ENCODE measurements around the gene TCF7L1.
A peak's percentile ranks its signal among the peaks of the same experiment; 100 is the strongest.
"Not testable (repeated sequence)": the region's sequence is repeated elsewhere in the genome, so short reads cannot be mapped to it uniquely, and the experiment has no call there.

Gene TCF7L1

DNA sequence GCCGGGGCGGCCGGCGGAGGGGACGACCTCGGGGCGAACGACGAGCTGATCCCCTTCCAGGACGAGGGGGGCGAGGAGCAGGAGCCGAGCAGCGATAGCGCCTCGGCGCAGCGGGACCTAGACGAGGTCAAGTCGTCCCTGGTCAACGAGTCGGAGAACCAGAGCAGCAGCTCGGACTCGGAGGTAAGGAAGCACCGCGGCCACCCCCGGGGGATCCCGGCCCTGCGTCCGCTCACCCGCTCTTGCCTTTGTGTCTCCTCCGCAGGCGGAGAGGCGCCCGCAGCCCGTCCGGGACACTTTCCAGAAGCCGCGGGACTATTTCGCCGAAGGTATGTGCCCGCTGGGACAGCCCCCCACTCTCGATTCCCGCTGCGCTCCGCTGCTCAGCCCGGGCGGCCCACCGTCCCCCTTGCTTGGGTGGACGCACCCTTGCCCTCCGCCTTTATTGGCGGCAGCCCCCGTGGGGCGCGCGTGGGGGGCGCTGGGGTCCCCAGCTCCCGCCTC, 611 bp downstream of the TCF7L1 start:
- DNase-seq (ENCODE audit: low spot score): peak; percentile 65

DNA sequence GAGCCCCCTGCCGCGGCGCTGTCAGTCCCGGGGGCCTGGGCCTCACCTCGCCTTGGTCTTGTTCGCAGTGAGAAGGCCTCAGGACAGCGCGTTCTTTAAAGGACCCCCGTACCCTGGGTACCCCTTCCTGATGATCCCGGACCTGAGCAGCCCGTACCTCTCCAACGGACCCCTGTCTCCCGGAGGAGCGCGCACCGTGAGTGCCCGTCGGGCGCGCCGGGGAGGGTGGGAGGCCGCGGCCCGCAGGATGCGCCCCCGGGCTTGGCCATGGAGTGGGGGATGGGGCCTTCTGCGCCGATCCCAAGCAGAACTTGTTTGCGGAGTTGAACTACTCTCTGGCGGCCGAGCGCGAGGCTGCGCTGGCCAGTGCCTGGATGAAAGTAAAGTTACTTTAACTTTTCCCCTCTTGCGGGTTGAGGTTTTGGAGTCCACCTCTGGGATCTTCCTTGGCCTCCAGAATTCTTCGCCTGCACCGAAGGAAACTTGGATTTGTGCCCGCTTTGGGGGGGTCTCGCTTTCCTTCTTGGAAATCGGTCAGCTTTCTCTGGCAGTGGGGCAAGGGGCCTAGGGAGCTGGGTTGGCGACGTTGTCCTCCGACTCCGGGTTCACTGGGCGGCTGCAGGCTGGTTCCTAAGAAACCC, 1.2 kb downstream of the TCF7L1 start:
- no peak for DNase-seq (ENCODE audit: low spot score)

DNA sequence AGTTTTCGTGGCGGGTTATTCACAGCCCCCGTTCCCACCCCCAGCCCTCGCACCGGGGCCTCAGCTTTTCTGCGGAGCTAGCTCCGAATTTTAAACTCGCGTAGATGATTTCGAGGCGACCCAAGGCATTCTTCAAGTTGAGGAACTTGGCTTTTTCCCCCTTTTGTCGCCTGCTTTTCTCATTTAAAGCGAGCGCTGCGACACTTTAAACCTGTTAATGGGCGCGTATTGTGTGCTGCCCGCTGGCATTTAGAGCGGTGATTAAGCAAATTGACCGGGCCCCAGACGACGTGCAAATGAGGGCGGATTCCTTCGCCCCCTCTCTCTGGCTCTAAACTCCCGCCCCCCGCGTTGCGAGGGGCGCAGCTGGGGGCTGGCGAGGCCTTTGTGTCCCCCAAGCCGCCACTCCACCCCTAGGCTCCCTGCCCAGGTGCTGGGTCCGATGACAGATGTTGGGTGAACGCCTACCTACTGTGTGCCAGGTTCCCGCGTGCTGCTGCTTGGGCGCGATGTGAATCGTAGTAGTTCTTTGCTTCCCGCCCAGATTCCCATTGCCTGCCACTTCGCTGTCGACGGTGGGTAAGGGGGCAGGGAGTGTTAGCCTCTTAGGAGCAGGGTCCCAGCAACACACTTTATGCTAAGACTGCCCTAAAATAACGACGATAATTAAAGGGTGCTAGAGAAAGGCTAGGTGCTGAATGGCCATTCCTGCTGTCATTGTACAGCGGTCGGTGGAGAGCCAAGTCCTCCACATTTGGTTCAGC, 1.9 kb downstream of the TCF7L1 start:
- DNase-seq (ENCODE audit: low spot score): no peak

DNA sequence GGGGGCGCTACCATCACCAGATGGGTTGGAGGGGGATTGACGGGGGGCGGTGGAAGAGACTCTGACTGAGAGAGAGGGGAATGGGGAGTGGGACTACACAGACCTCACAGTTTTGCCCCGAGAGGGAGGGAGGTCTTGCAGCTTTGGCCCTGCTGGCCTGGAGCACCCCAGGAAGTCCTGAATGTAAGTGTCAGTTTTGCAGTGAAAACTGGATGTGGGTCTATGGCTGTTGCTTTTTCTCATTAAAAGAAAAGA, 2.4 kb downstream of the TCF7L1 start:
- no peak for DNase-seq (ENCODE audit: low spot score)

DNA sequence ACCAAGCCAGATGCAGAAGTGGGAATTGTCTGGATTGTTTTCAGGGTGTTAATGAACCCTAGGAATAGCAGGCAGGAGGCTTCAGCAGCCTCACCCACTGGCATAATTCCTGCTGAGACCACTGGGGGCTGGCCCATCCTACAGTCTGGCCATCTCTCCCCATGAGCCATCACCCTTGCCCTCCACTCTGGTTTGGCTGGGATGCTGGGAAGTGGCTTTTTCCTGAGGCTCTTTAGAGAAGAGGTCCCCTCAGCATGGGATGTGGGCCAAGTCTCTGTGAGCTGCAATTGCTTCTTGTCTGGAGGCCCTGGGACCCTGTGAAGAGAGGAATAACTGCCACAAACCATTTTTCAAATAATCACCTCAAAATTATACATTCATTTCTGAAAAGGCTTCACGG, 4.0 kb downstream of the TCF7L1 start:
- no peak for DNase-seq (ENCODE audit: low spot score)

DNA sequence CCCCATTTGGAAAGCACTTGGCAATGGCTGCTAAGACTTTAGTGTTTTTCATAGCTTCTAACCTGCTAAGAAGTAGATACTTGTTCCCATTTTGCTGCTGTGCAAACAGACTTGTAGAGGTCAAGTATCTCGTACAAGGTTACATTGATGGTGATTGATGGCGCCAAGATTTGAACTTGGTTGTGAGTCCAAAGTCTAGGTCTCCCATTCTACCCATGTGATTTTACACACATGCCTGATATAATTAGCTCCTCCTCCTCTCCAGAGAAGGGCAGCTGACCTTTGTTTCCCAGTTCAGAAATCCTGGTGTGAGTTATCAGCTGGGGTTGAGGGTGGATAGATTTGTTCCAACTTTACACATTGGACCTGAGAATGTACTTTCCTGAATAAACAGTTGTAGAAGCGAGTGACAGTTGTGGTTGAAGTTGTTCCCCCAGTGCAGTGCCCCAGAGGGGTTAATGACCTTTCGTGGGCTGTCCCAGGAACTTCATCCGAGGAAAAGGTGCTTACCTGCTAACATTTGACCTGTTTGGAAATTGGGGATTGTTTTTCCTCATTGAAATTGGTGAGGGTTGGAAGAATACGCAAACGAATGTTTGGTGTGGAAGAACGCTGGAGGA, 10.4 kb downstream of the TCF7L1 start:
- no peak for DNase-seq (ENCODE audit: low spot score)

DNA sequence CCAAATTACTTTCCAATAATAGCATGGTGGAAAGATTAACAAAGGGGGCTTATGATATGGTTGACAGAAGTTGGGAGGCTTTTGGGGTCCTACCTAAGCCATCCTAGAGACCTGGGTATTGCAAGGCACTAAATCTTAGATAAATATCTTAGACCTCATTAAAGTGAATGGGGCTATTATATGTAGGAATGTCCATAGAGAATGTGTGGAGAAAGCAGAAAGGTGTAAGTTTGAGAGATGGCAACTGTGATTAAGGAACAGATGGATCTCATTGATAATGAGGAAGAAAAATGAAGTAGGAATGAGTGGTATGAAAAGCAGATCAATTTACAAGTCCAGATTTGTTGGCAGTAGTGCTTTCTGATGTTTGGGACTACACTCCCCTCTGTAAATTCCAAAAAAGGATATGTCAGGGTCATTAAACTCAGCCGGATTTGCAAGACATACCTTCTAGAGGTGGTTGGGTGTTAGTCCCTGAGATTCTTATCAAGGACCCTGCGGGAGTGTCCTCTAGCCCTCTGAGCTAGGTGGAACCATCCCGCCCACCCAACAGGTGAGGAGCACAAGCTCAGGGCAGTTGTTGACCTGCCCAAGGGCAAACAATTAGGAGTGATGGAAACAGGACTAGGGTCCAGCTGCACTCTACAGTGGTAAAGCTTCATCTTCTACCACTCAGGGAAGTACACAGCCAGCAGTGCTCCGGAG, 12.1 kb downstream of the TCF7L1 start:
- no peak for DNase-seq (ENCODE audit: low spot score)

DNA sequence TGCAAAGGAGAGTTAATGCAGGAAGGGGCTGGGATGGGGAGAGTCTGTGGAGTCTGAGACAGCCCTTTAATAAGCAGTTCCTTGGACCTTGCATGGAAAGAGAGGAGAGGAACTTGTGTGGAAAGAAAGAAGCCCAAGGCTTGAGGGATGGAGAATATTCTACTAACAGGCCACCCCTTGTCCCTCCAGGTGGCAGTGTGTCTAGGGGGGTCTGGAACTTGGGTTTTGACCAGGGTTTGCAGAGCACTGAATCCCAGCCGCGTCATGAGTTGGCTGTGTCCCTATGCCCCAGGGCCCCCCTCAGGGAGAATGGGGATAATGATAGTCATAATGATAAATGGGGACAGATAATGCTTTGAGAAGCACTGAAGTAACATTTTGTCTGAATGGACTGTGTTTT, 15.0 kb downstream of the TCF7L1 start:
- no peak for DNase-seq (ENCODE audit: low spot score)

DNA sequence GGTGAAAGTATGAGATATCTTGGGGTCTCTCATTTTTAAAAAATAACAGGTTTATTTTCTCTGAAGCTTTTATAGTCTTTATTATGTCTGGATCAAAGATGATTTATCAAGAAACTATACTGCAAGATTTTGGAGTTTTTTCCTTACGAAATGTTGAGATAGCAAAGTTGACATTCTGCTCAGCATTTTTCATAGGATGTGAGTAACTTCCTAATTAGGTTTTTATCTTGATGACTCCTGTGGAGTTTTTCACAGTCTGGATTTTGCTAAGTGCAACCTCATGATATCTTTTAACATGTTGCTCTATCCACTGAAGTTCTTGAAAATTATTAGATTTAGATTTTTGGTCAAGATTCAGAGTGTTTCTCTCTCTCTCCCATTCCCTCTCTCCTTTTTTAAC, 17.8 kb downstream of the TCF7L1 start:
- DNase-seq (ENCODE audit: low spot score): no peak

DNA sequence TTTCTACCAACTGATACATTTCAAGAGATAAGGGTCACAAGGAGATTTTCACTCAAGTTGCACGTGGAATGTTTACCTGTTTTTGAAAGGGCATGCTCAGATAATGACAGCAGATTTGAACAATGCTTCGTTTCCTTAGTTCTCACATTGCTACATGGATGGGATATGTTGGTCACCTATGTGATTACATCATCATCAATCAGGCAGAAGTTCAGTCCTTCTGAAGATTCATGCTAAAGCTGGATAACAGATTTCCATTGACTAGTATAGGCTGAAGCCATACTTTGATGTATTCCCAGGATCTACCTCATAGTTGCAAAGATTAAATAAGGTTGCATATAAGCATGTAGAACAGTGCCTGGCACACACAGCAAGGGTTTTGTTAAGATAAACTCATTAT, 19.7 kb downstream of the TCF7L1 start:
- DNase-seq (ENCODE audit: low spot score): no peak

DNA sequence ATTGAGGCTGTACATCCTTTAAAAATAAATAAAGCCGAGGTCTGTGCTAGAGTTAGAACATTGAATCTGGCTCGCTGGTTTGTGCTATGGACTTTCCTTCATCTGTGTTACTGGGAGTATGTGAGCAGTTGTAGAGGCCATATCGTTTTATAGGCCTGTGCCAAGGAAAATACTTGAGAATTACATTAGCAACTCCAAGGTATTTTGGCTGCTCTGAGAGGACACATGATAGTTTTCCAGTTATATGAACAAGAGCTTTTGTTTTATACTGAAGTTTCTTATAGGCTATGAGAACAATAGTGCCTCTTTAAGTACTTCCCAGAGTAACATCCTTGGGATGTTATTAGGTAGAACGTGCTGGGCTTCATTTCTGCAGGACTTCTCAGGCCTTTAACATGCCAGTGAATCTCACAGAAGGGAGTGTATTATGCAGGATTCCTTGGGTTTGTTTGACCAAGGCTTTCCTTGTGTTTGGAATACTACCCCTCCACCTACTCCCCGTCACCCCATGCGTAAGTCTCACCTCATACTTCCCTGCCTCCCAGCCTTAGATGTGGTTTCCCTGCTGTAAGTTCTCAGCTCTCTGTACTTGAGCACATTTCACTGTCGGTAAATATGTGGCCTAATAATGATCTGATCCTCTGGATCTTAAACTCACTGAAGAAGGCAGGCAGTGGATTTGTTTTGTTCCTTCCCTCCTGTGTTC, 21.0 kb downstream of the TCF7L1 start:
- no peak for DNase-seq (ENCODE audit: low spot score)

DNA sequence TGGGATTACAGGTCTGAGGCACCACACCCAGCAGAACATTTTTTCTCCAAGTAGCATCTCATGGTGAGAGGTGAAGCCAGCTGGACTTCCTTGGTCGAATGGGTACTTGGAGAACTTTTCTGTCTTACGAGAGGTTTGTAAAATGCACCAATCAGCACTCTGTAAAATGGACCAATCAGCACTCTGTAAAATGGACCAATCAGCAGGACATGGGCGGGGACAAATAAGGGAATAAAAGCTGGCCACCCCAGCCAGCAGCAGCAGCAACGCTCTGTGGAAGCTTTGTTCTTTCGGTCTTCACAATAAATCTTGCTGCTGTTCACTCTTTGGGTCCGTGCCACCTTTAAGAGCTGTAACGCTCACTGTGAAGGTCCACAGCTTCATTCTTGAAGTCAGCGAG, 21.9 kb downstream of the TCF7L1 start:
- DNase-seq (ENCODE audit: low spot score): not testable (repeated sequence)

DNA sequence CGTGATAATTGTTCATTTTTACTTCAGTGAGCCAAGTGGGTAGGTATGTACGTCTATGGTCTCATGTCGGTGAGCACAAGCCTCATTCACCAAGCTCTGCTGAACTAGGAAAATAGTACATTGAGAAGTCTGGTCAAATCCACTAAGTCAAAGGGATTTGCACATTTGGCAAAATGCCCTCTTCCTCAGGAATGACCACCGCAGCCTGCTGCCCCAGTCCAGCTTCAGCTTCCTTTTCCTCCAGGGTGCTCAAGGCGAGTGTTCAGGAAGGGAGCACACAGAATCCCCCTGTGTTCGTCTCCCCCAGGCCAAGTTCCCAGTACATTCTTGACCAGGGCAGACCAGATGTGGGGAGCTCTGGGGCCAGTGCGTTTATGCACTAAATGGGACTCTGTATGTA, 23.0 kb downstream of the TCF7L1 start:
- DNase-seq (ENCODE audit: low spot score): no peak

DNA sequence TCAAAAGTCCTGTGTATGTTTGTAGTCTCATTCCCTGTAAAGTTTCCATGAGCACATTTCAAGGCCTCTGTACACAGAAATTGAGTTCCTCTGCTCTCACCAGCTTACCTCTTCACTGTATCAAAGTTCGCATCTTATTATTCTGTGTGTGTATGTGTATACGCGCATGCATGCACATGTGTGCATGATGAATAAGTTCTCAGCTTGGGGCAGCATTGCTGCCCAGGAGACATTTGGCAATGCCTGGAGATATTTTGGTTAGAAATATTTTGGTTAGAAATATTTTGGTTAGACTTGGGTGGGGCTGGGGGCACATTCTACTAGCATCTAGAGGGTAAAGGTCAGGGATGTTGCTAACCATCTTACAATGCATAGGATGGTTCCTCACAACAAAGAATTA, 23.4 kb downstream of the TCF7L1 start:
- DNase-seq (ENCODE audit: low spot score): no peak

DNA sequence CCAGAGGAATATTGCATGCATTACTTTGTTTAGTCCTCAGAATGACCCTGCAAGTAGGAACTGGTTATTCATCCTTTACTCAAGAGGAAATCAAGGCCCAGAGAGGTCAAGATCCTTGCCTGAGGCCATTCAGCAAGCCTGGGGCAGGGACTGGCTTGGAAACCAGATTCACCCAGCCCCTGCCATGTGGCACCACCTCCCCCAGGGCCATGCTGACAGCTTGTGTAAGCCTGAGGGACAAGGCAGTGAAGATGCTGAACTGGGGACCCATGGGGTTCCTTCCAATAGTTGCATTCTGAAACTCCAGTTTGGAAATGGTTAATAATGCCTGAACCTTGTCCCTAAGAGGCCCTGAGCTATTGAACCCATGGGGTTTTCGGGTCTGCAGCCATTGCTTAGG, 24.2 kb downstream of the TCF7L1 start:
- DNase-seq (ENCODE audit: low spot score): no peak

DNA sequence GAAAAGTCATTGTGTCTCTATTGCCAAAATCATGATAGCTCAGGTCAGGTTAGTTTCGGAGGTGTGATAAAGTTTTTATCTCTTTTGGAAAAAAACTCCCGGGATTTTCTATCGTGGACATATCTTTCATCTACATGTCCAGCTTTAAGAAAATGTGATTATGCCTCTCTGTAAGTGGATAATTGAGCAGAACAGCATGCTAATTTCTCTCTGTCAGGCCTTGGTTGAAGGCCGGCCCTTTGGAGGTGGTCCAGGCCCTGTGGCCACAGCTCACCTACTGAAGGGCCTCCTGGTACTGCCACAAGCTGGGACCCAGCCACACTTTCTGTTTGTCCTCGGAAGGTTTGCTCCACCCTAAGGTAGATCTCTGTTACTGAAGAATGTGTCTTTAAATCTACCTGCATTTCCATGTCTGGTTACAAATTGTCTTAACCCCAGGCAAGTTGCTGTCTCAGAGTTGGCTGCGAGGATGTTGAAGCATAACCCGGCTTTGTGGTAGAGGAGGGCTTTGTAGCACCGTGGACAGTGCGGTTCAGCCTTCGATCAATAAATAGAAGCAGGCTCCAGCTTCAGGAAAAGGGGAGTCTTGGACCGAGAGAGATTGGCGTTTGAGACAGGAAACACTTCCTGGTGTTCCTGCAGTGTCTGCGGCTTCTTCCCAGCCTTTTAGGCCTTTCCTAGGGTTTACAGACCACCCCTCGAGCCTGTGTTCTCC, 25.5 kb downstream of the TCF7L1 start:
- no peak for DNase-seq (ENCODE audit: low spot score)

DNA sequence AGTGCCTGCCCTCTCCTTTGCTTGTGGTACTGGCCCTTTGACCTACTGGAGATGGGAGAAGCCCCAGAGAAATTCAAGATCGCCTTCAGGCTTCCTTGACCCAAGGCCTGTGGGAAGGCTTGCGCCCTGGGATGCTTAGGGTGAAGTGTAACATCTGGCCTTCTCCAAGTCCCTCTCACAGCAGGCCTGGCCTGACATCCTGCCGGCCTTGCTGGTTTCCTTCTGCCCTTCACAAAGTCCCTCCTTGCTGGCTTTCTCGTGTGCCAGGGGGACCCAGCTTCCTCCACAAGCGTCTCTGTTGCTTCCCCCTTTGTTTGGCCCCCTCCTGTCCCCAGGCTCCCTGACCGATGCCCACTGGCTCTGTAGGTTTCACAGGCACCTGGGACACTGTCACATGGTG, 26.4 kb downstream of the TCF7L1 start:
- DNase-seq (ENCODE audit: low spot score): no peak

DNA sequence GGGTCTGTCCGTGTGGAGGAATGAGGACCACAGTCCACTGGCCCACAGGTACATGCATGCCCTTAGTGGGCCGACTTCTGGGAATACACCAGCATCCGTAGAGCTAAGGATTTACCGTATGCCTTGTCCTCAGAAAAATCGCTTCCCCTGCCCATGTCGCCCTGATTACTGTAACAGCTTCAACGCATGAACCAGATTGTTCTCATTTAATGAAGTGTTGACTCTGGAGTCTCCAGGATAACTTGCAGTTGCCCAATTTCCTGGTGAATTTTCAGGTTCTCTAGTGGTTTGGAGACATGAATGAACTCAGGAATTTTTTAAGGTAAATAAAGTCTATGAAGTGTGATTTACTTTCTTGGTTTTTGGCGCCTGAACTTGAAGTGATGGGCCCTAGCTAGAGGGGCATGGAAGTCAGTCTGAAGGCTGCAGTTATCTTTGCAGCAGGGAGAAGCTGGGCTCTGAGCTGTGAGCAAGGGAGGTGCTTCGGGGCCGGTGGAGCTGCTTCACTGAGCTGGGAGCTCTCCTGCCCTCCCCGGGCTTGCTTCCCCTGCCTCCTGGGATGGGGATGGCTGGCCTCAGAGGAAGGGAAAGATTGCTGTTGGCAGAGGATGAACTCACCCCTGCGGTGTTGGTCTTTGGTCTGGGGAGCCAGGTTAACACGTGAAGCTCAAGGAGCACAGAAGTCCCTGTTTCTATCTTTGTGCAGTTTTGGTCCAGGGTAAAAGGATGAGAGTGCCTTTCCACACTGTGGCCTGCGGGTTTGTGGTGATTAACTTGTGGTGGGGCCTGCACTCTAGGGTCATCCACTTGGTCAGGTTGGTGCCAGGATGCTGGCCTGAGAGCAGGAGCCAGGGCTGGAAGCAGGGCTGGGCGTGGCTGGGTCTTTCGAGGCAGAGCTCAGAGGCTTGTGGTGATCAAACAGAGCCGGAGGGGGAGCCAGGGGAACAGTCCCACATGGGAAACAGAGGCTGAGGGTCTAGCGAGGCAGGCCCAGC, 28.1 kb downstream of the TCF7L1 start:
- DNase-seq (ENCODE audit: low spot score): no peak

DNA sequence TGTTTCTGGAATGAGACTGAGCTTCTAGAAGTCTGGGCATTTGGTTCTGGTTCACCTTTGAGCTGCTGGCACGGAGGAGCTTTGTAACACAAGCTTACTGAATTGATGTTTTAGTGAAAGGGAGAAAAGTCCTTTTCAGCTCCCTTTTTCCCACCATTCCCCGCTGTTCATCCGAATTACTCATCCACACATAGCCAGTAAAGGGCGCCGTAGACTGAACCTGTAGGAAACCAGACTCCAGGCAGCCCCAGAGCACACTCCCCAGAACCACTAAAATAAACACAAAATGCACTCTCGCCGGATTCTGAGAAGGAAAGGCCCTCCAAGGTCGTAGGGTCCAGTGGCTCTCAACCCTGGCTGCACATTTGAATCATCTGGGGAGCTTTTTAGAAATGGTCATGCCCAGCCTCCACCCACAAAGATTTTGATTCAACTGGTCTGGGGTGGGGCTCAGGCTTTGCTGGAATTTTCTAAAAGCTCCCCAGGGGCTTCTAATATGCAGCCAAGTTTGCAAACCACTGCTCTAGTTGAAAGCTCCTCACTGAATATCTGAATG, 29.6 kb downstream of the TCF7L1 start:
- DNase-seq (ENCODE audit: low spot score): no peak

DNA sequence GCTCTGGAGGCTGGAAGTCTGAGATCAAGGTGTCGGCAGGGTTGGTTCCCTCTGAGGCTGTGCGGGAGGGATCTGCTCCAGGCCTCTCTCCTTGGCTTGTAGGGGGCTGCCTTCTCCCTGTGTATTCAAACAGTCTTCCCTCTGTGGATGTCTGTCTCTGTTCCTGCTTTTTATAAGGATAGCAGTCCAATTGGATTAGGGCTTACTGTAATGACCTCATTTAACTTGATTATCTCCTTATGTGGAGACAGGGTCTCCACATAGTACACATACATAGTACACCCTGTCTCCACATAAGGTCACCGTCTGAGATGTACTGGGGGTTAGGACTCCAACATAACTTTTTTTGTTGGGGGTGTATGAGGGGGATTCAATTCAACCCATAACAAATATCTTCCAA, 30.5 kb downstream of the TCF7L1 start:
- no peak for DNase-seq (ENCODE audit: low spot score)
